Stimulated activated CD8-positive, alpha-beta memory T cell treated with anti-CD3 and anti-CD28 coated beads, Interleukin-12 subunit alpha, Interleukin-12 subunit beta, amount 100 ng/mL, for 4 hours (primary cell): ENCODE measurements around the gene DPAGT1.

Experiments used
- DNase-seq: peaks from one replicate; pipeline ENCODE4 v3.0.0-alpha.2; 2020; ENCODE audit warnings: low read depth

Gene DPAGT1

DNA sequence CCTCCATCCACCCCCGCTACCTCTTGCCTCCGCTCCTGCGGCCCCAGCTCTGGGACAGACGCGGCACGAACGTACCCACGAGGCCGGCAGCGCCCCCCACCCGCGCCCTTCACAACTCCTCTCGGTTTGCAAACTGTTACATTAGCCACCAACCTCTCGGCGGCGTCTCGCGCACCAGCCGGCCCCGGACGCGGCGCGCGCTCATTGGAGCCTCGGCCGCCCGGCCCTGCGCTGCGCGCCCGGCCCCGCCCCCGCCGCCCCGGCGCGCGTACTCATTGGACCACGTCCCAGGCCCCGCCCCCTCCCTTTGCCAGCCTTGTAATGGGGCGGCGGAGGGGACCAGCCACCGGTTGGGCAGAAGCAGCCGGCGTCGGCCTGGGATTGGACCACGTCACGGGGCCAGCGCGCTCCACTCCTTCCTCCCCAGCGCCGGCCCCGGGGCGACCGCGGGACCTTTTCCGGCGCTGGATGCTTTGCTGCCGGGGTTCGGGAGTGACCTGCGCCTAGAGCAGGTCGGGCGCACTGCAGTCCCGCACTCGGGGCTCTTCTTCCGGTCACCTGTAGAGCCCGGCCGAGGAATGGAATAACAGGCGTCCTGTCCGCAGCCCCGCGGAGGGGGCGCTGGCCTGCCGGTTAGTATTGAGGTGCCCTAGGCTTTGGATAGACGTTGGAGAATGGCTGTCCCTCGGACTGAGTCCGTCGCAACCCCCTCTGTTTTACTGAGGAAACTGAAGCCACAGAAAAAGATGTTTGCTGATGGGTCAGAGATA lies 44.5 kb downstream of the DPAGT1 start, which contains the start of gene HYOU1:
Gene HYOU1 (minus strand): TSS at position 206 of the 770 bp plus-strand sequence. CDS start 1,045 bp downstream, outside the sequence.
- peak; percentile 99 for DNase-seq

DNA sequence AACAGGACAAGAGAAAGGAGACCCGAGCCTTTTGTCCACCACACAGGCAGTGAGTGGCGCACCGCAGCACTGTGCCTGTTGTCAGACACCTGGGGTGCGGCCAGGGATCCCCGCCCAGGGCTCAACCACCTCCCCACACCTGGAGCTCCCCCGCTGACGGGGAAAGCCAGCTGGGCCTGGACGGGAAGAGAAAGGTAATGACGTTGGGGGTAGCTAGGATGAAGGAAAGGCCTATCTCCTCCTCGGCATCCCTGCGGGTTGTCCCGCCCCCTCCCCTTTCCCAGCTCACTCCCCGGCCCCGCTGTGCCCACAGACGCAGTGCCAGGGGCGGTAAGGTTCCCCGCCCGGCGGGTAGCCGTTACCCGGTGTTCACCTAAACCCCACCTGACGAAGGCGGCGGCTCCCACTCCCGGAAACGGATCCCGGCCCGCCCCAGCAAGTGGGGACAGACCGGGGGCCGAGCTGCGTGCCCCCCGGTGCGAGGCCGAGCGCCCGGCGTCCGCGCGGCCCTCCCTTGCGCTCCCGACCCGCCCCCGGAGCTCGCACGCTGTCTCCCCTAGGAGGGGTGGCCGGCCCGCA lies 45.1 kb downstream of the DPAGT1 start:
- DNase-seq, result no peak

DNA sequence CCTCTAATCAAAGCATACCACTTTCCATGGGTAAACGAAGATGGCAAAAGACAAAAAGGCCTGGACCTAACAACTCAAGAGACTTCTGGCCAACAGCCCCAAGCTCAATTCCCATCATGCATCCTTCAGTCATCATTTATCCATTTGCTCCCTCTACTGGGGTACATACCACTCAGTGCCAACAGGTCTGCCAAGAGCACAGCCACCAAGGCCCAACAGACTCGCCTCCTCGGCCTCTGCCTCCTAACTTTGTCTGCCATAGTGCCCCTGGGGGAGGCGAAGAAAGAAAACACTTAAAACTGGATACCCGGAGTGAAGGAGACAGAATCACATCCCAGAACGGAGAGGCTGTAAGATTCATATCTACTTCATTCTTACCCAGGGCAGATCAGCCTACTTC lies 45.8 kb downstream of the DPAGT1 start:
- DNase-seq, result no peak

DNA sequence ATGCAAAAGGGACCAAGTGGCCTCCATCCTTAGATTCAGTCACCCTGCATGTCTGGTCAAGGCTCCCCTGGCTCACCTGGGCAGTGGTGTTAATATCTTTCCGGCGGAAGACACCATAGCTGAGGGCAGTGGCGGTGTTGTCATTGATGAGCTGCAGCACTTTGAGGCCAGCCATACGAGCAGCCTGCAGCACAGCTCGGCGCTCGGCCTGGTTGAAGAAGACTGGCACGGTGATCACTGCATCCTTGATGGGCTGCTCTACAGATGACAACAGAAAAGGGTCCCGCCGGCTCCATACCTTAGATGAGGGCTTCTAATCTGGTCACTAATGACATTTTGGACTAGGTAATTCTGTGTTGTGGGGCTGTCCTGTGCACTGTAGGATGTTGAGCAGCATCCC lies 47.2 kb downstream of the DPAGT1 start:
- no peak for DNase-seq

DNA sequence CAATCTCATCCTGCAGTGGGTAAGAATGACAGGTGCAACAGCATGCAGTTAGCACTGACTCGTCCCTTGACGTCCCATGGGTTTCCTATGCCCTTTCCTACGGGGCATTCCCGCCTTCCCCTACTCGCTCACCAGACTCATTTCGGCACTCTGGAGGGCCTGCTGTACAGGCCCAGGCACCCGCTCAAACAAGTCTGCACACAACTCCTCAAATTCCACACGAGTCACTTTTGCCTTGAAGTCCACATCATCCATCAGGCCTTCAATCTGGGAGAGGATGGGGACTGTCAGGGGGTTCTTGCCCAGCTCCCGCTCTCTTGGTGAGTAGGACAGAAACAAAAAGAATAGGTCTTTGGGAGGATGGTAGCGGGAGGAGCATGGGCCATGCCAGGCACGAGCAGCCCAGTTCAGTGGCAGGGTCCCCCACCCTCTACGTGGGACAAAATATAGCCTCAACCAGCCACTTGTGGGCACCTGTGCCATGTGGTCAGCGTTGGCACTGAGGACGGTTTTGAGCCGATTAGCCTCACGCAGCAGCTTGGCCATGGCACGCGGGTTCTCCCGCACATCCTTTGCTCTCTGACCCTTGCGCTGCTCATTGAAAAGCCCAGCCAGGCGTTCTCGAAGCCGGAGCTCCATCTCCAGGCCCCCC lies 49.4 kb downstream of the DPAGT1 start:
- DNase-seq, result no peak

DNA sequence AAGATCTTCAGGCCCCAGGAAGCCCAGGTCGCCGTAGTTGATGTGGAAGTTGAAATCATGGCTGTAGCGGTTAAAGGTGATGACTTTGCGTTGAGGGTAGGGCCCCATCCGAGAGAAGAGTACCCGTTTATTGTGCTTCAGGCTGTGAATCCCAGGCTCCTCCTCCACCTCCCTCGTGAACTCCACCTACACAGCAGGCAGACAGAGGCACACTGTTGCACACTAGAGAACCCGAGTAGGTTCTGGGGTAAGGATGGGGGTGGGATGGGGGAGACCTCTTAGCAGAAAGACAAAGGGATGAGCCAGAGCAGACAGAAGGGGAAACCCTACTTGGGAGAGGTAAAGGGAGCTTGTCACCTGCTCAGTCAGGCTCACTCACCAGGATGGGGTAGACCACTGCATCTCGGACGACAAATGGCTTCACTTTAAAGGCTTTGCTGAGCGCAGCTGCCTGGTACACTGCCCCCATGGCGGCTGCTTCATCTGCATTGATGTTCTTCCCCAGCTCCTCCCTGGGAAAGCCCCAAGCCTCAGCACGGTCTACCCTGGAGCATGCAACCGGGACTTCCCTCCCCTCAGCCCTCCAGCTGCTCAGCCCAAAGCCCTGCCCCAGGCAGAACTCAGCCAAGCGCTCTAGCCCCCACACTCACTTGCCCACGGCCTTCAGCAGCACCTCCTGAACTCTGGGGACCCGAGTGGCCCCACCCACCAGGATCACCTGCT lies 50.1 kb downstream of the DPAGT1 start:
- no peak for DNase-seq

DNA sequence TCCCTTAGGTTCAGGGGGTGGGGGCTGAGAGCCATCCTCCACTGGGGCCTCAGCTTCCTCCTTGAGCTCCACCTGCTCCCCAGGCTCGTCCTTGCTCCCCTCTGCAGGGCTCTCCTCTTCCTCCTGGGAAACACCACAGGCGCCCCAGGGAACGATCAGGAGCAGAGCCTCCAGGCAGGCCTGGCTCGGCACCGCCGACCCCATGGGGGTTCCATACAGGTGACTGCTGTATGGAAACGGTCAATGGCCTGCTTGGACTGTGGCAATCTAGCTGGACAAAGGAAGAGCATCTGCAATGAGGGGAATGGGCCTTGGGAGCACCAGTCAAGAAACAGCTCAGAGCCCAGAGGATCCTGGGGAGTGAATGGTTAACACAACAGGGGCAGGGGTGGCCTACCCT lies 52.6 kb downstream of the DPAGT1 start:
- no peak for DNase-seq

DNA sequence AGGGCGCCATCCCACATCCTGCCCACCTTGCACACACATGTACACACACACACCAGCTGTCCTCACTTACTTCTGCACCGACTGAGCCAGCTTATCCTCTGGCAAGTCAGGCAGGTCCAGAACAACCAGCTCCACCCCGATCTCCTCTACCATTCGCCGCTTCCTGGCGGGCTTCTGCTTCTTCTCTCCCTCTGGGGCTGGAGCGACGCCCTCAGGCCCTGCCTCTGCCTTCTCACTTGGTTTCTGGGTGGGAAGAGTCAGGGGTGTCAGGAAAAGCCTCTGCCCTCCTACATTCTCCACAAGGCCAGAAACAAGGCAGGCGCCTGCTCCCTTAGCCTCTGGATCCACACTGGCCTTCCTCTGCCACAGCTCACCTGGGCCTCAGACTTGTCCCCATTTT lies 53.0 kb downstream of the DPAGT1 start:
- no peak for DNase-seq

DNA sequence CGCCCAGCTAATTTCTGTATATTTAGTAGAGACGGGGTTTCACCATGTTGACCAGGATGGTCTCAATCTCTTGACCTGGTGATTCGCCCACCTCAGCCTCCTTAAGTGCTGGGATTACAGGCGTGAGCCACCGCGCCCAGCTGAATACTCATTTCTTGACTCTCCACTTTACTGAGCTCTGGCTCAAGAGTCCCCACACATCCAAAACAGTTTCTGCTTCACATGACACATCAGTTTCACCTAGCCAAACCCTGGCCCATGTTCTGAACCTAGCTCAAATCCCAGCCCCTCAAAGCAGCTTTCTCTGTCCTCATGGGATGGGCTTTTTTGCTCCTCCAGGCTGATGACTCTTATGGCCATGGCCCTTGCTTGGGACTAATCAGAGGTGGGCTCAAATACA lies 54.4 kb downstream of the DPAGT1 start:
- no peak for DNase-seq
